ENCODE results near the gene YIPF1. TPM values are rescaled to one million over a fixed set of nuclear protein-coding genes. Genes with fewer than 3 reads are reported as not detected.
"Not testable (repeated sequence)": the region's sequence is repeated elsewhere in the genome, so short reads cannot be mapped to it uniquely, and the experiment has no call there.

Gene YIPF1
- total RNA-seq, 2 donors from 2014 or later = 30.4 to 35.3 TPM

GRCh38 chr1:53890522-53890941 lies 935 bp upstream of the YIPF1 start:
- H3K4me1 ChIP-seq = no peaks in the 10 kb centered on the region
- H3K27ac ChIP-seq = peak overlapping the region; percentile 71
- no peaks in the 10 kb centered on the region for H3K27me3 ChIP-seq
- no peak for TF ChIP-seq CTCF (IDR thresholded peaks at IDR 0.05)
- H3K9ac ChIP-seq (ENCODE audit: low read depth in 2 of 2, low read length in 2 of 2) = peak overlapping the region in 1 of 2 donors; percentile 73
- intact Hi-C loops (cut with DNase I) = no loop called here
- H3K4me3 ChIP-seq = peak overlapping the region; percentile 97
- no peaks in the 10 kb centered on the region for H3K36me3 ChIP-seq
- H3K9me3 ChIP-seq = no peaks in the 10 kb centered on the region
- no peak for DNase-seq

DNA sequence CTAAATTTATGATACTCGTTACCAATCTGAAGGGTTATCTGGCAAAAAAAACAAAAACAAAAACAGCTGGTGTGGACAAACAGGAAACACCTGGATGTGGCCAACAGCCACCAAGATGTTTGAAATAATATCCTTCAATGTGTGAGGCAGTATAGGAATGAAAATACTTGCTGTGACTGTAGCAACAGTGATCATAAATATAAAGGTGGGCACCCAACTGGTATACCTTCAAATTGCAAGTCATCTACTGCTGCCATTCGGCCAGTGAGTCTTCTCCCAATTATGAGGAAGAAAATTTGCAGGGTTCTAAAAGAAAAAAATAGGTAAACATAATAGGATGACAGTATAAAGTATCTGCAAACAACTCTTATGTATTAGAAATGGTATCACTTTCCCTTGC lies 916 bp downstream of the YIPF1 start:
- DNase-seq = no peak
- intact Hi-C loops (cut with DNase I) = no loop called here

DNA sequence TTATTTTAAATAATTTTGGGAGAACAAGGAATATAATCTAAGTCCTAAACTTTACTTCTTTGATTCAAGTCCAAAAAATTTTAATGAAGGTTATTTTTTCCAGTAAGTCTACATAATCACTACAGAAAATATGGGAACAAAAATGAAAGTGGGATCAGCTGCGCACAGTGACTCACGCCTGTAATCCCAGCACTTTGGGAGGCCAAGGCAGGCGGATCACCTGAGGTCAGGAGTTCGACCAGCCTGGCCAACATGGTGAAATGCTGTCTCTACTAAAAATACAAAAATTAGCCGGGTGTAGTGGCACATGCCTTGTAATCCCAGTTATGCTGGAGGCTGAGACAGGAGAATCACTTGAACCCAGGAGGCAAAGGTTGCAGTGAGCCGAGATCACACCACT lies 6.0 kb downstream of the YIPF1 start:
- H3K4me1 ChIP-seq; H3K27ac ChIP-seq; H3K9ac ChIP-seq (ENCODE audit: low read depth in 2 of 2, low read length in 2 of 2); H3K27me3 ChIP-seq; H3K36me3 ChIP-seq; H3K9me3 ChIP-seq; intact Hi-C loops (cut with DNase I); H3K4me3 ChIP-seq; DNase-seq: not testable (repeated sequence)

More for the DNA sequence above, 916 bp downstream of the YIPF1 start:
- TF ChIP-seq CTCF (IDR thresholded peaks at IDR 0.05) = no peak
- Histone ChIP-seq H3K27me3 (no peaks in the 10 kb centered on the region), H3K4me1 (no peaks in the 10 kb centered on the region), H3K4me3 (peak overlapping the region; percentile 97), H3K9me3 (no peaks in the 10 kb centered on the region), H3K27ac (peak overlapping the region; percentile 71), H3K36me3 (no peaks in the 10 kb centered on the region), H3K9ac (ENCODE audit: low read depth in 2 of 2, low read length in 2 of 2) (no peak overlapping the region)

DNA sequence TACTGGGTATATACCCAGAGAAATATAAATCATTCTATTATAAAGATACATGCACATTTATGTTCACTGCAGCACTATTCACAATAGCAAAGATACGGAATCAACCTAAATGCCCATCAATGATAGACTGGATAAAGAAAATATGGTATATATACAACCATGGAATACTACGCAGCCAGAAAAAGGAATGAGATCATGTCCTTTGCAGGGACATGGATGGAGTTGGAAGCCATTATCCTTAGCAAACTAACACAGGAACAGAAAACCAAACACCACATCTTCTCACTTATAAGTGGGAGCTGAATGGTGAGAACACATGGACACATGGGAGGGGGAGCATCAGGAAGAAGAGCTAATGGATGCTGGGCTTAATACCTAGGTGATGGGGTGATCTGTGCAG lies 7.7 kb downstream of the YIPF1 start:
- H3K9me3 ChIP-seq; intact Hi-C loops (cut with DNase I); H3K4me3 ChIP-seq; H3K4me1 ChIP-seq; H3K27me3 ChIP-seq; H3K27ac ChIP-seq; H3K36me3 ChIP-seq; DNase-seq; H3K9ac ChIP-seq (ENCODE audit: low read depth in 2 of 2, low read length in 2 of 2): not testable (repeated sequence)

GRCh38 chr1:53878492-53879105 lies 11.0 kb downstream of the YIPF1 start:
- no peaks in the 10 kb centered on the region for H3K27me3 ChIP-seq
- peak; percentile 48 for TF ChIP-seq CTCF (IDR thresholded peaks at IDR 0.05)
- H3K27ac ChIP-seq = no peak overlapping the region
- no peaks in the 10 kb centered on the region for H3K9me3 ChIP-seq
- no peaks in the 10 kb centered on the region for H3K4me1 ChIP-seq
- intact Hi-C loops (cut with DNase I) = loop anchor here (5.0 kb wide), 2 partner anchors 69 to 84 kb away; partner anchors contain the start of genes IFT25 and LRRC42
- no peaks in the 10 kb centered on the region for H3K36me3 ChIP-seq
- no peak for DNase-seq
- H3K4me3 ChIP-seq = no peak overlapping the region
- H3K9ac ChIP-seq (ENCODE audit: low read depth in 2 of 2, low read length in 2 of 2) = no peak overlapping the region

DNA sequence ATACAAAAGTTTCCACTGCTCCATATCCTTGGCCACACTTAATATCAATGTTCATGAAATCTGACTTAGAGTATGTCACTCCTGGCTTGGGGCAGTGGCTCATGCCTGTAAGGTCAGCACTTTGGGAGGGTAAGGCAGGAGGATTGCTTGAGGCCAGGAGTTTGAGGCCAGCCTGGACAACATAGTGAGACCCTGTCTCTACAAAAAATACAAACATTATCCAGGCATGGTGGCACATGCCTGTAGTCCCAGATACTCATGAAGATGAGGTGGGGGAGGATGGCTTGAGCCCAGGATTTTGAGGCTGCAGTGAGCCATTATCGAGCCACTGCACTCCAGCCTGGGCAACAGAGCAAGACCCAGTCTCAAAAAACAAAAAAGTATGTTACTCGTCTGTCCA lies 14.4 kb downstream of the YIPF1 start:
- intact Hi-C loops (cut with DNase I) = loop anchor here (5.0 kb wide), 2 partner anchors 72 to 87 kb away; partner anchors contain the start of genes IFT25 and LRRC42
- H3K27ac ChIP-seq; H3K4me1 ChIP-seq; H3K9ac ChIP-seq (ENCODE audit: low read depth in 2 of 2, low read length in 2 of 2); DNase-seq; H3K27me3 ChIP-seq; H3K4me3 ChIP-seq; H3K9me3 ChIP-seq; H3K36me3 ChIP-seq: not testable (repeated sequence)

DNA sequence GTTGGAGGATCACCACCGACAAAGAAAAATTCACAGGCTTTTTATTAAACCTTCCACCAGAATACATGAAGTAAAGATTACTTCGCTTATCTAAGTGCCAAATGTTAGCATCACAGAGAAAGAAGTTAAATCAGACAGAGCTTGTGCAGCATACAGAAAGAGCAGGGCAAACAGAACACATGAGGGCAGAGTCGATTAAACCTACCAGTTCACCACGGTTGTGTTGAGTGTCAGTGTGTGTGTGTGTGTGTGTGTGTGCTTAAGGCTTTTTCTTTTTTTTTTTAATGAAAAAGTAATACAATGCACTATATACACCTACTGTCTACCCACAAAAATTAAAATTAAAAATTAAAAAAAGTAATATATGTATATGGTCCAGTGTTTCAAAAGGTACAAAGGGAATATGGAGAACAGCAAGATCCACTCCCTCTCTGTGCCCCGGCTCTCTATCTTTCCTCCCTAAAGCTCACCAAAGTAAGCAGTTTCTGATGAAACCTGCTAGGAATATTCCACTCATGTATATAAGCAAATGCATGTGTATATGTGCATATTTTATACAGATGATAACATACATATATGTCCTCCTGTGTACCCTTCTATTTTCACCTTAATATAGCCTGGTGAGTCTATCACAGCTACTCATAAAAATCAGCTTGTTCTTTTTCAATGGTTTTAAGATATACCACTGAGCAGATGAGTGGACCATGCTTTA lies 17.7 kb downstream of the YIPF1 start:
- H3K9ac ChIP-seq (ENCODE audit: low read depth in 2 of 2, low read length in 2 of 2) = no peak overlapping the region
- H3K27ac ChIP-seq = no peak overlapping the region
- no peak overlapping the region for H3K4me3 ChIP-seq
- intact Hi-C loops (cut with DNase I) = no loop called here
- no peak for DNase-seq
- no peaks in the 10 kb centered on the region for H3K9me3 ChIP-seq
- H3K36me3 ChIP-seq = peaks cover 7% of the 10 kb centered on the region
- no peak for TF ChIP-seq CTCF (IDR thresholded peaks at IDR 0.05)
- H3K27me3 ChIP-seq = no peaks in the 10 kb centered on the region
- H3K4me1 ChIP-seq = no peaks in the 10 kb centered on the region
